Type B pancreatic cell (in vitro differentiated cells): ENCODE measurements around the gene SEPTIN2. TPM values are rescaled to one million over a fixed set of nuclear protein-coding genes. Genes with fewer than 3 reads are reported as not detected.
A peak's percentile ranks its signal among the peaks of the same experiment; 100 is the strongest.

Experiments used
- DNase-seq: peaks from one replicate; pipeline ENCODE4 v3.0.0; 2021; ENCODE audit warnings: mixed read lengths; ENCODE audit not compliant: unreplicated experiment; ENCODE audit errors: extremely low spot score
- H3K27ac Mint-ChIP-seq: 2 replicates; pipeline ENCODE4 v1.8.0; 2021; ENCODE audit warnings: mild to moderate bottlenecking, mixed read lengths
- H3K27me3 Mint-ChIP-seq: 2 replicates; pipeline ENCODE4 v1.8.0; 2021; ENCODE audit warnings: mixed read lengths
- H3K36me3 Mint-ChIP-seq: 2 replicates; pipeline ENCODE4 v1.8.0; 2021; ENCODE audit warnings: mixed read lengths
- H3K4me1 Mint-ChIP-seq: one replicate; pipeline ENCODE4 v1.8.0; 2021; ENCODE audit warnings: mixed read lengths; ENCODE audit not compliant: unreplicated experiment
- H3K4me3 Mint-ChIP-seq: 2 replicates; pipeline ENCODE4 v1.8.0; 2021; ENCODE audit warnings: mild to moderate bottlenecking, mixed read lengths
- H3K9me3 Mint-ChIP-seq: 2 replicates; pipeline ENCODE4 v1.8.0; 2021; ENCODE audit warnings: mixed read lengths
- CTCF ChIP-seq: fragments of 200-600 bp; sonication (generic); conservative IDR thresholded peaks from 2 replicates; pipeline ENCODE4 v1.5.0; 2021; ENCODE audit warnings: antibody characterized with exemption, mild to moderate bottlenecking
- total RNA-seq: library from RNA; stranded (reverse); gene quantifications from 2 replicates; pipeline ENCODE4 v1.2.1, GENCODE V29; 2021; ENCODE audit warnings: low replicate concordance

SEPTIN2 gene
- total RNA-seq, 1 donor from 2014 or later = 425 TPM

GRCh38 chr2:241304039-241304670 lies 11.6 kb upstream of the SEPTIN2 start:
- H3K27ac Mint-ChIP-seq = no peak overlapping the region
- H3K4me1 Mint-ChIP-seq = peaks cover 44% of the 10 kb centered on the region
- H3K27me3 Mint-ChIP-seq = no peaks in the 10 kb centered on the region
- H3K4me3 Mint-ChIP-seq = peak overlapping the region; percentile 25
- peaks cover 10% of the 10 kb centered on the region for H3K36me3 Mint-ChIP-seq
- H3K9me3 Mint-ChIP-seq = no peaks in the 10 kb centered on the region
- TF ChIP-seq CTCF = no peak
- no peak for DNase-seq

- Mint-ChIP-seq H3K27me3 (no peaks in the 10 kb centered on the region), H3K4me1 (peaks cover 50% of the 10 kb centered on the region), H3K9me3 (no peaks in the 10 kb centered on the region), H3K36me3 (peaks cover 11% of the 10 kb centered on the region), H3K4me3 (no peak overlapping the region), H3K27ac (no peak overlapping the region)
- DNase-seq = no peak
- no peak for TF ChIP-seq CTCF
Observed at GRCh38 chr2:241307055-241307454, 8.7 kb upstream of the SEPTIN2 start.

GRCh38 chr2:241308267-241308666 lies 7.5 kb upstream of the SEPTIN2 start:
- no peak overlapping the region for H3K4me3 Mint-ChIP-seq
- no peak for TF ChIP-seq CTCF
- H3K4me1 Mint-ChIP-seq = peaks cover 48% of the 10 kb centered on the region
- DNase-seq = no peak
- H3K27me3 Mint-ChIP-seq = no peaks in the 10 kb centered on the region
- H3K9me3 Mint-ChIP-seq = no peaks in the 10 kb centered on the region
- peaks cover 11% of the 10 kb centered on the region for H3K36me3 Mint-ChIP-seq
- H3K27ac Mint-ChIP-seq = no peak overlapping the region

GRCh38 chr2:241308832-241309500 lies 6.8 kb upstream of the SEPTIN2 start:
- H3K4me3 Mint-ChIP-seq = peak overlapping the region; percentile 8
- H3K36me3 Mint-ChIP-seq = peaks cover 11% of the 10 kb centered on the region
- peaks cover 47% of the 10 kb centered on the region for H3K4me1 Mint-ChIP-seq
- H3K27ac Mint-ChIP-seq = peak overlapping the region; percentile 21
- DNase-seq = no peak
- no peaks in the 10 kb centered on the region for H3K9me3 Mint-ChIP-seq
- no peak for TF ChIP-seq CTCF
- H3K27me3 Mint-ChIP-seq = no peaks in the 10 kb centered on the region

GRCh38 chr2:241309684-241310117 lies 6.0 kb upstream of the SEPTIN2 start:
- no peaks in the 10 kb centered on the region for H3K27me3 Mint-ChIP-seq
- TF ChIP-seq CTCF = no peak
- no peak overlapping the region for H3K4me3 Mint-ChIP-seq
- H3K27ac Mint-ChIP-seq = no peak overlapping the region
- peaks cover 43% of the 10 kb centered on the region for H3K4me1 Mint-ChIP-seq
- H3K36me3 Mint-ChIP-seq = peaks cover 11% of the 10 kb centered on the region
- DNase-seq = no peak
- H3K9me3 Mint-ChIP-seq = no peaks in the 10 kb centered on the region
